HG03045 (cell line): ENCODE data around the gene COL15A1.
"Not testable (repeated sequence)": the region's sequence is repeated elsewhere in the genome, so short reads cannot be mapped to it uniquely, and the experiment has no call there.

Experiments
- ATAC-seq: cut with Tn5 transposase; IDR thresholded peaks from one replicate; pipeline ENCODE4 v1.9.1; 2021; ENCODE audit warnings: mild to moderate bottlenecking, moderate library complexity; ENCODE audit not compliant: unreplicated experiment

The COL15A1 gene

DNA sequence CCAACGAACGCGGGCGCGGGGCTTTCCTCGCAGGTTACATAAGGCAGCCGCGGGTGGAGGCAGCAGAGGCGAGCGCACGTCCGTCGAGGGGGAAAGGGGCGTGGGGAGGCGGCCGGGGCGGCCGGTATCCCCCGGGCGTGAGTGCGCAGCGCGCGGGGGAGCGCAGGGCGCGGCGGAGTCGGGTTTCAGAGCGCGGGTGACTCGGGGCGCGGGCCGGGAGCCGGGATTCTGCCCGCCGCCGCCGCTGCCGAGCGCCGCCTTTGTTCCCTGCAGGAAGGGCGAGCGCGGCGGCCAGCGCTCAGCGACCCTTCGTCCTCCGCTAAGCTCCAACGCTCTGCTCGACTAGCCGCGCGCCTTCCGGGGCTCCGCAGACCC, at the start of gene COL15A1:
Gene COL15A1, plus strand, starts transcription at position 226 of the 375 bp plus-strand sequence. CDS start 155 bp downstream, outside the sequence.
- ATAC-seq: no peak

DNA sequence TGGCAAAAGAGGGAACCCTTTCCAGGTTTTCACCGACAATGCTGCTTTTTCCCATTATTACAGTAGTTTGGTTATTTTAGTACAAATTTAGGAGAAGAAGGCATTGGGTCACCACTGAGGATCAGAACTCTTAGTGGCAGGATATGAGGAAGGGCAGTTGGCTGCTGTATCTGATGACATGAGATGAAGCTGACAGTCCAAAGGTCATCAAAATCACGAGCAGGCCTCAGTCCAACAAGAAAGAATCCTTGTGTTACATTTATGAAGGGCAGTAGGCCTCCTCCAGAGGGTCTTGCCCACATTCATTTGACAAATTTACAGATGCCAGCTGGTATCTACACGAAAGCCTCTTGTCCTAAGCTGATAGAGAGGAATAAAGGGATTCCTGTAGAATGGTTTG, 49.5 kb upstream of the COL15A1 start:
- ATAC-seq: no peak

DNA sequence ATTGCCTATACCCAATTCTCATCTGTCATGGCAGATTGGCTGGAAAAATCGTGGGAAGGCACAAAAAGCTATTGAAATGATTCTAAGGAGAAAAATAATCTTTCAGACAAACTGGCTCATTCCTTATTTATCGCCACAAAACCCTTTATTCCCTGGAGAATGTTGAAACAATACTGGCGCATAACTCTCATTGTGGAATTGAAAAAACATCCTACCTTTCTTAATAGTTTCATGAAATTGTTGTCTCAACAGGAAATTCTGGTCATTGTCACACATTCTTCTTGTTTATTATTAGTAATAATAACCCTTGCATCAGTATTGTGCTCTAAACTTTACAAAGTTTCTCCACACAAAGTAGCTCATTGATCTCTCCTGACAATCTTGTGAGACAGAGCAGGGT, 48.9 kb upstream of the COL15A1 start:
- no peak for ATAC-seq

DNA sequence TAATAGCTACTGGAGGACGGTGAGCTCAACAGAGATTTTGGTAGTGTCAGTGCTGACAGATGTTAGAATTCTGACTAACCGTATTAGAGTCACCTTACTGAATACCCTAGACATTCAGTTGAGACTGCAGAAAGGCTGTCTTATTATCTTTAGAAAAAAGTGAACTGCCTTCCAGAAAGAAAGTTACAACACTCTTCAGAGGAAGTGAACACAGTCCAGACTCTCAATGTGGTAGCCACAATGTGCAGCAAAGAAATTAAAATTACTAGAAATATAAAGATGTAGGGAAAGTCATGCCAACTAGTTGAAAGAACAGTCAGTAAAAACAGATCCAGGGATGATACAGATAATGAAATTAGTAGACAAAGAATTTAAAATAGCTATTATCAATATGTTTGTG, 47.1 kb upstream of the COL15A1 start:
- no peak for ATAC-seq

DNA sequence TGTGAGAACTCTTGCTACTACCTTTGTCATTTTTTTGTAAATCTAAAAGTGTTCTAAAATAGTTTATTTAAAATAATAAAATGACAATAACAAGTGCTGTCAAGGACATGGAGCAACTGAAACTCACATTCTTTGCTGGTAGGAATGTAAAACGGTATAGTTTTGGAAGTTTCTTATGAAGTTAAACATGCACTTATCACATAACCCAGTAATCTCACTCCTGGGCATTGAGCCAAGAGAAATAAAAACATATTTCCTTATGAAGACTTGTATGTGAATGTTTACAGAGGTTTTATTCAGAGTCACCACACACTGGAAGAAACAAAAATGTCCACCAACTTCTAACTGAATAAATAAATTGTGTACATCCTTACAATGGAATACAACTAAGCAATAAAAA, 46.0 kb upstream of the COL15A1 start:
- ATAC-seq: no peak

DNA sequence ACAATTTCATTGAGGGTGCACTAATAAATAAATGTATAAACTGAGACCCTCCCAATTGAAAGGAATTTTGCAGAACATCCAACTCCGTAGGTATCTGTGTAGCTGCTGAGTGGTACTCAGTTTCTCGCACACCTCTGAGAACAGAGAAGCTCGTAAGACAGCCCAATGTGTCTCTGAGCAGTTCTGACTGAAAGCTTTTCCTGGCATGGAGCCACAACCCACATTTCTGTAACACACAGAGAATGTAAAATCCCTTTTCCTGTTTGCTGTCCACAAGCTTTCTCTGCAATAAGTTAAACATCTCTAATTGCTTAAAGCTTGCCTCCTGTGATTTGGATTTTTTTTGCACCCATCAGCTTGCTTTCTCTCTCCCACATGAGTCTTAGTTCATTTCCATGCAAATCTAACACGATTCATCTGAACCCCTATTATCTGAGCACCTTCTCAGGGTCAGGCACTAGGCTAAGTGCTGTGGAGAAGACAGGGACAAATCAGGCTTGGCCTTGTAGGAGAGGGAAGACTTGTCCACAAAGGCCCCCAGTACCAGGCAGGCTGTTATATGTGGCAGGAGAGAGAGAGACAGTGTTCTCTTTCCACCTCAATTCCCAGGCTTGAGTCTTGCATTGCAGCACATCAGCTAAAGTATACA, 44.2 kb upstream of the COL15A1 start:
- no peak for ATAC-seq

DNA sequence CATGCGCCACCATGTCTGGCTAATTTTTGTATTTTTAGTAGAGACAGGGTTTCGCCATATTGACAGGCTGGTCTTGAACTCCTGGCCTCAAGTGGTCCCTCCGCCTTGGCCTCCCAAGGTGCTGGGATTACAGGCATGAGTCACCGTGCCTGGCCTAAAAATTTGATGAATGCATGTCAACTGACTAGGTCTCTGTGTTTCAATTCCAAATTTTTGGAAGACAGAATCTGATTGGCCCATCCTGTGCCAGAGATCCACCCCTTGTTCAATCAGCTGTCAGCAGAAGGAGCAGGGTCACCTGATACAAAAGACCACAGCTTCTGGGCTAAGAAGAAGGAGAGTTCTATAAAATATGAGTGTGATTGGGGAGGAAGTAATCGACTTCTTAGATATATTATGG, 43.5 kb upstream of the COL15A1 start:
- no peak for ATAC-seq

DNA sequence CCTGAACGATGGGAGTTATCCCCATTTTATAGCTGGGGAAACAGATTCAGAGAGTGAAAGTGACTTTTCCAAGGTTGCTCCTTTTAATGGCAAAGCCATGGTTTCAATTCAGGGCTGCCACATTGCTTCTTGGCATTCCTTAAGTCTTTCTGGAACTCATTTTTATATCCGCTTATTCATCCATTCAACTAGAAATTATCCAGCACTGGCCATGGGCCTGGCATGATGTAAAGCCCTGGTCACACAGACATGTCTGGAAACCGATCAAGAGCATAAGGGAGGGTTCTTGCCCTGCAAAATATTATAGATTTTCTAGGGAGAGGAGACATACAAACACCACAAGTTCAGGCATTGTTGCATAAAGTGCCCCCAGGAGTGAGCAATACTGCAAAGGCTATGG, 43.0 kb upstream of the COL15A1 start:
- ATAC-seq: no peak

DNA sequence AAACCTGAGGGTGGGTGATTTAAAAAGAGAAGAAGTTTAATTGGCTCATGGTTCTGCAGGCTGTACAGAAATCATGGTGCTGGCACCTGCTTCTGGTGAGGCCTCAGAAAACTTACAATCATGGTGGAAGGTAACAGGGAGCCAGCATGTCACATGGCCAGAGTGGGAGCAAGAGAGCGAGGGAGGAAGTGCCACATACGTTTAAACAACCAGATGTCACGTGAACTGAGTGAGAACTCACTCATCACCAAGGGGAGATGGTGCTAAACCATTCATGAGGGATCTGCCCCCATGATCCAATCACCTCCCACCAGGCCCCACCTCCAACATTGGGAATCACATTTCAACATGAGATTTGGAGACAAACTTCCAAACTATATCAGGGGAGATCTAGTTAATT, 41.9 kb upstream of the COL15A1 start:
- ATAC-seq: not testable (repeated sequence)

DNA sequence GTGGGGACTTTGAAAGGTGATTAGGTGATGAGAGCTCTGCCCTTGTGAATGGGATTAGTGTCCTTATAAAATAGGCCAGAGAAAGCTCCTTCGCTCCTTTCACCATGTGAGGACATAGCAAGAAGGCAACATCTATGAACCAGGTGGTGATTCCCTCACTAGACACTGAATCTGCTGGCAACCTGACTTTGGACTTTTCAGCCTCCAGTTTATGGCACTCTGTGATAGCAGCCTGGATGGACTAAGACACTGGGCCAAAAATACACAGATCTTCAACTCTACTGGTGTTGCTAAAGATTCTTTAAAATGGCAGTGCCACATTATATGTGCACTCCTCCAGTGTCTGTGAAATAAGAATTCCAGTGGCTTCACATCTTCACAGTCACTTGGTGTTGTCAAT, 41.2 kb upstream of the COL15A1 start:
- no peak for ATAC-seq

DNA sequence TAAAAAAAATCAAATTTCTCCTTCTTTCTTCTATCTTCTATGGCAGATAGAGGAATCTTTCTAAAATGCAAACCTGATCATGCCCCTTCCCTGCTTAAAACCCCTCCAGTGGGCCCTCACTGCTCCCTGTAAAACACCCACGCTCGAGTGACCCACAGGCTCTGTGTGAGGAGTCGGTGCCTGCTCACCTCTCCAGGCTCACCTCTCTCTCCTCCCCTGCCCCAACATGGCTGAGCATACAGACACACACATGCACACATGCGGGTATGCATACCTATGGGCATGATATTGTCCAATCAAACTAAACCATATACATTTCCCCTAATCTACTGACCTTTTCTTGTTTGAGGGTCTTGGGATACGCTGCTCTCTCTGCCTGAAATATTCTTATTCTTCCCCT, 40.8 kb upstream of the COL15A1 start:
- ATAC-seq: no peak

DNA sequence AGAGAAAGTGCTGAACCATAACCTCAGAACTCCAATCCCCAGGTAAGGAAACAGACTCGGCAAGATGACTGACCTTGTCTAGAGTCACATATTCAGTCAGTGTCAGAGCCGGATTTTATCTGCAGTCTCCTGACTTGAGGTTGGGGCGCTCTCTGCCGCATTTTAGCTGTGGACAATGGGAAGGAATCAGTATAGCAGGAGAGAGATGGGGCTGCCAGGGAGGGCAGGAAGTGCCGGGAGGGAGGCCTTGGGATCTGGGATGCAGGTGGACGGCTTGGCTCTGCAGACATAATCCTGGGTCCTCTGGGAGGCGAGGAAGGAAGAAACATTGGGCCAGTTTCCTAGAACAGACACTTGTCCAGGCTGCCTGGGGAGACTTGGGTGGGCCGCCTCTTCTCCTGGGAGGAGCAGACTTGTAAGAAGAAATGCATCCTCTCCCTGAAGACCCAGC, 39.7 kb upstream of the COL15A1 start:
- ATAC-seq: no peak

DNA sequence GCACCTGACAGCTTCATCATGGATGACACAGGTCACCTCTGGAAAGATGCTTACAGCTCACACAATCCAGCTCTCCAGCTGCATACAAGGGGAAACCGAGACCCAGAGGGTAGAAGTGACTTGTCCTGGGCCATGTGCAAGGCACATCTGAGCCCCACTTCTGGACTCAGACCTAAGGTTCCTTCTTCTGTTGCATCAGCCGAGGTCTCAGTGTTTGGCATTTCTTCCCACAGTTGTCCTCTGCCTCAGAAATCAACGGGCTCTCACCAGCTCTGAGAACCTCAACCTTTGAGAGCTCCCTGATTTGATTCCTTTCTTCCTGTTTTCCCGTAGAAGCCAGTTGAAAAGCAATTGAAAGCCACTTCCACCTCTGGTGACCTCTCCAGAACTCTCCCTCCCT, 38.7 kb upstream of the COL15A1 start:
- no peak for ATAC-seq

DNA sequence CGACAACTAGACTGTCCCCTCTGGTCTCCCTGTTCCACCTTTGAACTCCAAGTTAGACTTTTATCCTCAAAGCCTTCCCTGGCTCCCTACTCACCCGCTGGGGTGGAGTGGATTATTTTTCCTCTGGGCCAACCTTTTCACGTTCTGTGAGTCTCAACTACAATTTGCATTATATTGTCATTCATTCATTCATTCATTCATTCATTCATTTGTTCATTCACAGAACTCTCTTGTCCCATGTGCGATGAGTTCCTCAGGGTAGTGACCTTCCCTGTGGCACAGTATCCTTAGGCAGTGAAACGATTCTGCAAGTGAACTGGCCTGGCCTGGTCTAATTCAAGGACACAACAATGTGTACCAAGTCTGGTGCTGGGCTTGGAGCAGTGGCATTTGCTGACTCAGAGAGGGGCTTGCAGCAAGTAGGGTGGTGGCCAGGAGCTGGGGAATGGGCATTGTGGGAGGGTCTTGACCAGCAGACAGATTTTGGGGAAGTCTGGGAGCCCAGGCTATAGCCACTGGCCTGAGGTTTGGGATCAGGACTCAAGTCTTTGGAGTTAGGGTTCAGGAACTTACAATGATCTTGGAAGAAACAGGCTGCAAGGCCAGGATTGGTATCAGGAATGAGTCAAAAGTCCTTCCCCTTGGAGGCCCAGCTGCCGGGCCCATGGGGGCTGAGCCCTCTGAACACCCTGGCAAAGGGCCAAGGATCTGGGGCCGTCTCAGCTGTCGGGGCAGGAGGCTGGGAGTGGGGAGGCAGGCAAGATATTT, 37.2 kb upstream of the COL15A1 start:
- no peak for ATAC-seq

DNA sequence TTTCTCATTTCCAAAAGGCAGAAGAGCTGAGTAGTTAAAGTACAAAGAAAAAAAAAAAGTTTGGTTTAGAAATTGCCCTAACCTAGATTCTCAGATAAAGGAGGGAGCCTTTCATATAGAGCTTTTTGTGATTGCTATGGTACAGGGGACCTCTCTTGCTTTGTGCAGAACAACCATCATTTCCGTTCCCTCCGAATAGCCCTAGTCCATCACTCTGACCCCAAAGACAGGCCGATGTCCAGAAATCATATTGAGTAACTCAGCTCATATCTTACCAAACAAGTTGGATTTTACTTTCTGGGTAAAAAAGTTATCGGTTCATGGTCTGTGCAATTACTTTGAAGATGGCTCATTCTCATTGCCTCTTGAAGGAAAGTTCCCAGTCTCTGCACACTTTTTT, 36.7 kb upstream of the COL15A1 start:
- no peak for ATAC-seq

DNA sequence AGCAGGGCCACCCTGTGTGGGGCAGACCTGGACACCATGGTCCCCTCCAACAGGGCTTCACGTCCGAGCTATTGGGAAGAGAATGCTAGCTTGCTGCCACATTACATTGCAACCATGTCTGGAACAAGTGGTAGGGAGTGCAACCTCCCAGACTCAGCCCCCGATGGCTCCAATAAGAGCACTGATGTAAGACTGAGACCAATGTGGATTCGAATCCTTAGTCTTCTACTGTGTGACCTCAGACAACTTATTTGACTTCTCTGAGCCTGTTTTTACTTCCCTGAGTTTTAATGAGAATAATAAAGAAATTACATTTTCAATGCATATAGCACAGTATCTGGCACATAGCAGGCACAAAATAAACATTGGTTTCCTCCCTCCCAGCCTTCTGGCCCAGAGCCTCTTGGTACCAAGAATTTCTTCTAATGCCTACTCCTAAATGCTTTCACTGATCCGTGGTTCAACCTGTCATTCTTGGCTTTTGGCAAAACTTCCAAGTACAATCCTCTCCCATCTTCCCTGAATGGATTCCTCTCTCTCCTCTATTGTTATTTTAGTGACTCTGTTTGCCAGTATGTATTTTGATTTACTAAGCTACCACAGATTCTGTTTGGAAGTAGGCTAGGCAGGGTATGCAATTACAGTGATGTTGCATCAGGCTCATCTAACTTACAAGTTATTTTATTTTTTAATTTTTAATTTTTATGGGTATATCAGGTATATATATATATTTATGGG, 34.6 kb upstream of the COL15A1 start:
- no peak for ATAC-seq

DNA sequence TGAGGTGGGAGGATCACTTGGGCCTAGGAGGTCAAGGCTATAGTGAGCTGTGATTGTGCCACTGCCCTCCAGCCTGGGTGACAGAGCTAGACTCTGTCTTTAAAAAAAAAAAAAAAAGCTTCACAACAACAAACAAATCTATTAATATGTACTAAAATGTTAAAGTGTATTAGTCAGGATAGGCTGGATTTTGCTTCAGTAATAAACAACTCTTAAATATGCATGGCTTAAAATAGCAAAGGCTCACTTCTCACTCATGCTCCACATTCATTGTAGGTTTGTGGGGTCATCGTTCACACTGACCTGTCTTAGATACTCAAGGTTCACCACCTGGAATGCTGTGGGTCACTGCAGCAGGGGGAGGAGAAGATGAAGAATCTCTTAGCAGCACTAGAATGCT, 33.8 kb upstream of the COL15A1 start:
- ATAC-seq: no peak

DNA sequence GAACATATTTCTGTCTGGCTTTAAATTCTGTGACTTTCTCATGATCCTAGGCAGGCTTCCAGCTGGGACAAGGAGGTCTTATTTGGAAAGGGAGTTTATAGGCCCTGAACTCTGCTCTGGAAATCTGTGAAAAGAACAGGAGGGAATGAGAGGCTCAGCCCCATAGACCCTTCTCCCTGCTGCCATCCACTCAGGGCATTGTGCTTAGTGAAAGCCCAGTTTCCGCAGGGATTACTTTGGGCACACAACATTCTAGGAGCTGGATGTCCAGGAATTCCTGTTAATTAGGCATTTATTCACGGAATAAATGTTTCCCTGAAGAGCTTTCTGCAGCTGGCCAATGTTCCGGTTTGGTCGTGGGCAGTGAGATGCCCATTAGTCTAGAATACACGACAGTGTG, 32.7 kb upstream of the COL15A1 start:
- ATAC-seq: no peak

DNA sequence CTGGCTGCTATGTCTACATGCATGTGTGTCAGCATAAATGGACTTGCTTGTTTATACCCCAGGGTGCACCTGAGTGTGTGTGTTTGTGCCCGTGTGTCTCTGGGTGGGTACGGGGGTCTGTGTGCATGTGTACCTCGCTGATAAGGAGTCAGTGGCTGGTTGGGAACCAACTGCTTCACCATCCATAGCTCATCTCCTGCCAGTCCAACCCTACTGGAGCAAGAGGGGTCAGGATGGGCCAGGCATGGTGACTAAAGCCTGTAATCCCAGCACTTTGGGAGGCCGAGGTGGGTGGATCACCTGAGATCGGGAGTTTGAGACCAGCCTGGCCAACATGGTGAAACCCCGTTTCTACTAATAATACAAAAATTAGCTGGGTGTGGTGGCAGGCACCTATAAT, 32.0 kb upstream of the COL15A1 start:
- not testable (repeated sequence) for ATAC-seq

DNA sequence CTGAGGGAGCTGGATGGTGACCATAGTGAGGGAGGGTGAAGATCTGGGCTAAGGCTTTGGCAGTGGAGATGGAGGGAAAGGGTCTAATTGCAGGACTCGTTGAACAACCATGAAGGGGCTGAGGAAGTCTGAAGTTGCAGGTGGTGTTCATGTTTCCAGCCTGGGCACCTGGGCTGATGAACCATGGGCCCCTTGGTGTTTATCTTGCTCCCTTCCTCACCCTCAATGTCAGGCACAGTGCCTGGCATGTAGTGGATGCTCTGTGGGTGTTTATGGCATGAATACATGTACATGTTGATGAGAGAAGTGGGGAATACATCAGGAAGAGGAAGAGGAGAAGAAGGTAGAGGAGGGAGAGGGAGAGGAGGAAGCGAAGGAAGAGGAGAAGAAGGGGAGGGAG, 31.3 kb upstream of the COL15A1 start:
- no peak for ATAC-seq

DNA sequence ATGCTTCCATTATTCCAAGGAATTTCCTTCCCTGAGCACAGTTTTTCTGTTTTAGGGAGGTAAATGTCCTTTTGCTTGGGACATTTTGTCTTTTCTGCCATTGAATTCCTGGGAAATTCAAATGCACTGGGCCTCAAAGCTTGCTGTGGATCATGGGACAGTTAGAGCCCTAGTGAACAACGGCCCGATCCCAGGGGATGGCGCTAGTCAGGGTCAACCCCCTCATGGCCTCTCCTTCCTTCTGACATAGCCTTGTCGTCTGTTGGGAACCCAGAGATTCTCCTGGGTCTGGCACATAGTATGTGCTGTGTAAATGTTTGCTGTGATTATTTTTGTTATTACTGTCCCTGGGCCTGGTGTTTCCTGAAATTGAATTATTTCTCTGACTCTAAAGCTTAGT, 30.7 kb upstream of the COL15A1 start:
- no peak for ATAC-seq

DNA sequence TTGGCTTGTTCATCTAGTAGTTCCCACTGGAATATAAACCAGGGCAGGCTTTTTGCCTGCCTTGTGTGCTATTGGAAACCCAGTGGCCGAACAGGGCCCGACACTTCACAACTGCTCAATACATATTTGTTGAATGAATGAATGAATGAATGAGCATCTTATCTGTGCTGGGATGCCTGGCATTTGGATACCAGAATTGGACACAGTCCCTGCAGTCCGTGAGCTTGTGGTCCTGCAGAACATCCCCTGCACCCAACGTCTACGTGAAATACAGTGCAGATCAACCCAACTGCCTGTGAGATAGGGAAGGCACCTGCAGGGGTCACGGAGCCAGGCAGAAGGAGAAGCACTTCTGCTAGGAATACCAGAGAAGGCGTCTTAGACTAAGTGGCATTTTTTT, 30.0 kb upstream of the COL15A1 start:
- ATAC-seq: no peak
